CD4-positive, alpha-beta T cell treated with Interferon gamma for 1 hour (primary cell): ENCODE results near the gene DDN.

Source experiments
- DNase-seq: peaks from one replicate; pipeline ENCODE4 v3.0.0-alpha.2; 2020

Gene DDN

DNA sequence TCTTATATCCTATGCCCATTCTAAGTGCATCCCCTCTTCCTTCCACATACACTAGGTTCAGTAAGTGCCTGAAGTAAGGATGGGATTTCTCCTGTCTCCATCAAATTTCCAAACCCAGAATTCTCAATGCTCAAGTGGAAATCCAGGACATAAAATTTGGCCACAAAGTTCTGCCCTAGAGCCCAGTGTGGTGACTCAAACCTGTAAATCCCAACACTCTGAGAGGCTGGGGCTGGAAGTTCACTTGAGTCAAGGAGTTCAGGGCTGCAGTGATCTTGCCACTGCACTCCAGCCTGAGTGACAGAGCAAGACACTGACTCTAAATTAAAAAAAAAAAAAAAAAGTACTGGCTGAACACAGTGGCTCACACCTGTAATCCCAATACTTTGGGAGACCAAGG is 37.4 kb downstream of the DDN start:
- no peak for DNase-seq

DNA sequence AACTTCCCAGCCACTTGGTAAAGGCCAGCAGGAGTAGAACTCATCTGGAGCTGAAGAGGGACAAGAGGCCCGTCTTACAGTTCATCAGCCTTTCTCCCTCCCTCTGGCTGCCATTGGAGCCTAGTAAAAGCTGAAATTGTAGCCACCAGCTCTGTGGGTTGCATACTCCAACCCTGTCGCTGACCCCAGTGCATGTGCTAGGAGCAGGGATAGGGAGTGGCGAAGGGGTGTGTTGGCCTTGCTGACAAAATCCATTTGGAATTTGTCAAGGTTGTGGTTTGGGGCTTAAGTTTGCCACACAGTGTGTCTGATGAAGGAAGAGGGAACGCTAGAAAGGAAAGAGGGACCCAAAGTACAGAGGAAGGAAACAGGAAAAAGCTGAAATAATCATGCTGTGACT is 37.8 kb downstream of the DDN start:
- no peak for DNase-seq

DNA sequence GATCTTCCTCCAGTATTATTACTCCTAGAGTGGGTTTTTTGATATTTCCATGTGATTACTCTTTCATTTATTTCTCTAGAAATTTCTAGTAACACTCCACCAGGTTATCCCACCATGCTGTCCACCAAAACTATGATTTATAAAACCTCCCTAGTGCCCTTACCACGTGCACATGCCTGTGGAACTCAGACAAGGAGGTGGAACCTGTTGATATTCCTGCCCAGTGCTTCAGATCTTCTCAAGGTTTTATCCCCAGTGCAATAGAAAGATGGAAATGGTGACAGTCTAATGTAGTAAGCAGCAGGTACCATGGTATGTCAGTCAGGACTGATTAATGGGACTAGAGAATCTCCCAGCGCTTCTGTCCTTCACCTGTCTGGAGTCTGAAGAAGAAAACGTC is 38.3 kb downstream of the DDN start:
- no peak for DNase-seq

DNA sequence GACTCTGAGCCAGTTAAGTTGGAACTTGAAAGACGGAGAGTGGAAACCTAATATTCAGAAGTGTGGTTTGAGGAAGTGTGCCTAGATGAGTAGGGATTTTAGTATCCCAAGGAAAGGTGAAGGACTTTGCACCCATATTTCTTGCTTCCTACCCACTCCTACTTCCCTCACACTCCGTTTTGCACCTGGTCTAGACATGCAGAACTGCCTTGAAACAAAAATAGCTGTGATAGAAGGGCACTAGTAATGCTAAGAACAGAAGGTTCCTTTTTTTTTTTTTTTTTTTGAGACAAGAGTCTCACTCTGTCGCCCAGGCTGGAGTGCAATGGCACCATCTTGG is 41.2 kb downstream of the DDN start:
- no peak for DNase-seq

DNA sequence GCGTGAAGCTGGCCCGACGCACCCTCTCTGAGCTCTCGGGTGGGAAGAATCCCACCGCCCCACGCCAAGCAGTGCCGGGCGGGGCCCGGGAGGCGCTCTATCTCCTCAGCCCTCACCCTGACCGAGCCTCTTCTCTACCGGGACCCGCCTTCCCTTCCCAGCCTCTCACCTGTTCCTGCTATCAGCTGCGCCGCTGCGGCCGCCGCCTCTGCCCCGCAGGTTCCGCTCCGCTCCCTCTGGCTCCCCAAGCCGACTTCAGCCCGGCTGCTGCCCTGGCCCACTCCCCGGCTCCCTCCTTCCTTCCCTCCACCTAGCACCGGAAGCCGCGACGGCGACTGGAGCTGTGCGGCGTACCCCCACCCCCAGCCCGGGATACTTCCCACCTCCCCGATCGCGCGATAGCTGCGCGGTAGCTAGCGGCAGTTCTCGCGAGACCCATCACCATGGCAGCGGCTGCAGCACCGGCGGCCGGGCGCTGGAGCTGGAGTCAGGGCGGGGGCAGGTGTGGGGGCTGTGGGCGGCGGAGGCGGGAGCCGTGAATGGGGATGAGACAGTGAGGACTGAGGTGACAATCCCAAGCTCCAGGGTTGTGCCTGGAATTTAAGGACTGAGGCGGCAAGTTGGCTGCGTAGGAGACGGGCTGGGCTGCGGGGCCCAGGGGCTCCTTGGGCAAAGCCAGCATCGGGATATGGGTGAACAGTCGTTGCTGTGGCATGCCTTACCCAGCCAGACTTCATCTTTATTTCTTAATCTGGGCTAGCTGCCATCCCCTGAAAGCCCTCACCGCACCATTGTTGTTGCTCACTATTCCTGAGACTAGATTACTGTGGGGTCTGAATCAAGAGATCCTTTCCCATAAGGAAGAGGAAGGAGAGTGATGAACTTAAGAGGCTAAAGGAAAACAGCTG is 41.8 kb downstream of the DDN start, which contains the start of gene ARF3:
Gene ARF3, minus strand, starts transcription at position 347 of the 908 bp plus-strand sequence. CDS start 16,392 bp downstream, outside the sequence.
- peak; percentile 91 for DNase-seq

DNA sequence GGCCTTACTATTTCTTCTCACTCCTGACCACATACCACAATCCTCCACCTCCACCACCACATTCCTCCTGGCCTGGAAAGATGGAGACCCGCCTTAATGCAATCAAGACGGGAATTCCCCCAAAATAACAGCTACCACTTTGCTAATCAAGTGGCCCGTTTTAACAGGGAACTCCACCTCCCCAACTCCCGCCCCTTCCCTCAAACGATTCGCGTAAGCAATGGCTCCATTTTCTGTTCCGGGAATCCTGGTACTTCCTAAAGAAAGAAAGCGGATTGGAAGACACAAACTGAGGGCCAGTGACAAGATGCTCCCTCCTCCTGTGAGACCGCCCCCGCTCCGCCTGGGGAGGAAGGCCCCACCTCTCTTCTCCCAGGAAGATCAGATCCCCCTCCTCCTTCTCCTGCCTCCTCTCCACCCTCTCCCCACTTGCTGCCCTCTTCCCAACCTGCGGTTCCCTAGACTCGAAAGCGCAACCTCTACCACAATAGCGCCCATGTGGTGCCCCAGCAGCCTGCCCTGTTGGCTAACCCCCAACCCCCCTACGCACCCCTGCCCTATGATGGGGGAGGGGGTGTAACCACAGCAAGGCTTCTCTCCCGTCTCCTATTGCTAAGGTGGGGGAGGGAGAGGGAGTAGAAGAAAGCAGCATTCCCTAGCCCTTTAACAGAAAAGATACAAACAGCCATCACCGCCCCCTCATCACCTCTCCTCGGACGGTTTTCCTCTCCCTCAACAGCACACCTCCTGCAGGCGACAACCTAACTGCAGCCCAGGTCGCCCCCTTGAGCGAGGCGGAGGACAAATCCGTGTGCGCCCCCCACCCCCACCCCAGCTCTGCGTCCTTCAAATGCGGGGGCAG is 42.7 kb downstream of the DDN start:
- peak; percentile 40 for DNase-seq

DNA sequence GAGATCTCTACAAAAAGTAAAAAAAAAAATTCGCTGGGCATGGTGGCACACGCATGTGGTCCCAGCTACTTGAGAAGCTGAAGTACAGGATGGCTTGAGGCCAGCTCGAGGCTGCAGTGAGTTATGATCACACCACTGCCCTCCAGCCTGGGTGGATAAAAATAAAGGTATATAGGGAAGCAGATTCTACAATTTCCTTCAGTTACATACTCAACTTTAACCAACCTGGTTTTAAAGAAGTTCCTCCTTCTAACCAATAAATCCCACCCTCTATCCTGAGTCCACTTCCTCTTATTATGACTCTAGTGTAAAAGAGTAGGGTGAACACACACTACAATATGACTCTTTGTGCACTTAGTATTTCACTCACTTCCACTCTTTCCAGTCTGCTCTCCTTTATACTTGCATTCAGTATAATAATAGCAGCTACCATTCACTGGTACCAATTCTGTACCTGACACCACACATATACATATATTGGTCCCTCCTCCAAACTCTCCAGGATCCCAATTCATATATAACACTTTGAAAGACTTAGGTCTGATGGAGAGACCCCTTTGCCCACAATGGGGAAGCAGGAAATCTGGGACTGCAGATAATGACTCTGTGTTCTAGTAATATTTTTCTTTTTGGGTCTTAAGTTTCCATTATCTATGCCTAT is 44.2 kb downstream of the DDN start:
- no peak for DNase-seq

DNA sequence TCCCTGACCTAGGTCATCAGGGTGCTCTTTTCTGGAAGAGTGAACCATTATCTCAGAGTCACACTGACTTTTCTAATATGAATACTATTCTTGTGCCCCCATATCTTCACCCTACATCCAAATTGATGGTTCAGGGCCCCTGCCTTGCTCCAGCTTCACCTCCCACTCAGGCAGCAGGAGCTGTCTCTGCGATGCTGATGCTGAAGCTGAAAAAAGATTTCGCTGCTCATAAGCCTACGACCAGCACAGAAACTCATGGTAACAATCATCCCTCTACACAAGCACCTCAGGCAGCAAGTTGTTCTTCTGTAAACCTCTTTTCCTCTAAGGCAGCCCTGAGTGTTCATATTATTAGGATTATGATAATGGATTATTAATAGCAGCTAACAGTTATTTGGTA is 45.1 kb downstream of the DDN start:
- DNase-seq, result no peak

DNA sequence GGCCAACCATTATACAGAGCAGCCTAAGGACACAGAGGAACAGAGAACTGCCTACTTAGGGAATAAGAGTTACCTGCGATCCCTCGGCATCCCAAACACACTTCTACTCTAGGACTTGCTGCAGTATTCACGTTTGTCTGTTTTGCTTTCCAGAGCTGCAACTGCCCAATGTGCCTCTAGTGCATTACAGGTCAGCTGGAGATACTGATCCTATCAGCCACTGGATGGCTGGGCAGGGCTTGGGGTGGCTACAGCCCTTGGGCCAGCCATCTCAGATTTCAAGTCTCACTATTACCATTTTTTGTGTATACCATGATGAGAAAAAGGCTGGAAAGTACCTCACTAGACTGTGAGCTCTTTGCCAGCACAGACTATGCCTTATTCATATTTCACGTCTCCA is 46.5 kb downstream of the DDN start:
- no peak for DNase-seq

DNA sequence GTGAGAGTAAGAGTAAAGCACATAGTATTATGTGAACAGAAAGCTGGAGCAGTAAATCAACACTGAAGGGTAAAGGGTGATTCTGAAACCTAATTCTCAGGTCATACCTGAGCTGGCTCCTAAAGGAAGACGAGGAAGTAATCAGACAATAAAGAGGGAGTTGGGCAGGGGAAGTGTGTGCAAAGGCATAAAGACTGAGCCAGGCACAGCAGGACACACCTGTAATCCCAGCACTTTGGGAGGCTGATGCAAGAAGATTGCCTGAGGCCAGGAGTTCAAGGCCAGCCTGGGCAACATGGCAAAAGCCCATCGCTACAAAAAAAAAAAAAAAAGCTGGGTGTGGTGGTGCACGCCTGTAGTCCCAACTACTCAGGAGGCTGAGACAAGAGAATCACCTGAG is 51.4 kb downstream of the DDN start:
- no peak for DNase-seq

DNA sequence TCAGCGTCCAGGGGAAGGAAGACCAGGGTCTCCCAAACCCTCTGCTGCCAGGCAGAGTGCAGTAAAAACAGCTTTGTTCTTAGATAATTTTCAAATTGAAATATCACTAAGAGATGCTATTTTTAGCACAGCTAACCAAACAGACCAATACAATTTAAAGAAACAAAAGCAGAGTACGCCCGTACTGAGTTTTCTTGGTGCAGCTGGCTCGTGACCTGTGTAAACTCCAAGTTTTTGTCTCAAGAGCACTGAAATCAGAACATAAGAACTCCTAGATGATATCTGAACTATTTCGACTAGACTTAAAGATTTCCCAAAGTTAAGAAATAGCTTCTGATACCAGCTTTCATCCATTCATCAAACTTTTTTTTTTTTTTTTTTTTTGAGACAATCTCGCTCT is 52.2 kb downstream of the DDN start:
- DNase-seq, result no peak

DNA sequence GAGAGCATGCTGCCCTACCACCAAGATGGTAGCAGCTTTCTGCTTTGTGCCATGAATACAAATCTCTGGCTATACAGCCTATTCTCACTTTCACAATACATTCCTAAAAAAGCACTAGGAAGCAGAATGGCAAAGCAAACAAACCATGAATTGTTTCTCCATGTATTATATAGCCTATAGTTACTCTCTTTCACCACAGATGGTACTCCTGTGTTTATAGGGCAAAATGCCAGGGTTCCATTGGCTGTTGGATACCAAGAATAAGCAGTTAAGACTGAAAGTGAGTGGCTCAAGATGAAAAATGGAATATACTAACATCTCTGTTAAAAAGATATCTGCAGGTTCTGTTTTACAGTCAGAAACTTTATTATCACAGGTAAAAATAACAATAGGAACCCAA is 53.0 kb downstream of the DDN start:
- DNase-seq, result no peak
